Esophagus squamous epithelium (tissue), 5 donors: Measurements from ENCODE around the gene DICER1. TPM values are rescaled to one million over a fixed set of nuclear protein-coding genes. Genes with fewer than 3 reads are reported as not detected.
A peak's percentile ranks its signal among the peaks of the same experiment; 100 is the strongest.

ENCODE experiments used
- DNase-seq: peaks from one replicate; lab custom pipeline; 2025; lab: John Stamatoyannopoulos, UW
- H3K27ac ChIP-seq, 4 donors: fragments of 200-600 bp; sonication (generic); one replicate each; pipeline ENCODE4 v1.5.1; 2016 to 2019; ENCODE audit warnings: mild to moderate bottlenecking in 1 of 4
- H3K27me3 ChIP-seq, 4 donors: fragments of 200-600 bp; sonication (generic); 1 replicate in 3 of 4; 2 replicates in 1 of 4; pipeline versions ENCODE4 v1.5.1 to v1.6.0; 2017 to 2021; ENCODE audit warnings: antibody characterized with exemption in 1 of 4
- H3K36me3 ChIP-seq, 3 donors: fragments of 200-600 bp; sonication (generic); one replicate each; pipeline ENCODE4 v1.5.1; 2016 to 2019
- H3K4me1 ChIP-seq, 3 donors: fragments of 200-600 bp; sonication (generic); one replicate each; pipeline ENCODE4 v1.5.1; 2017 to 2019
- H3K4me3 ChIP-seq, 4 donors: fragments of 200-600 bp; sonication (generic); 1 replicate in 3 of 4; 2 replicates in 1 of 4; pipeline ENCODE4 v1.5.1; 2016 to 2019; ENCODE audit warnings: mild to moderate bottlenecking in 2 of 4, moderate library complexity in 1 of 4
- H3K9me3 ChIP-seq, 3 donors: fragments of 200-600 bp; sonication (generic); one replicate each; pipeline ENCODE4 v1.5.1; 2016 to 2019
- POLR2A ChIP-seq, 4 donors: fragments of 450-650 bp; IDR thresholded peaks; one replicate each; pipeline ENCODE4 v1.6.1; 2017; ENCODE audit warnings: antibody characterized with exemption in 4 of 4, mild to moderate bottlenecking in 4 of 4, moderate library complexity in 3 of 4
- WGBS, 2 donors: methylation state at CpG; one replicate each; pipeline ENCODE4 v1.1.5; 2018; 5-methylcytosine and 5-hydroxymethylcytosine counted together
- intact Hi-C: fragments of 100-400 bp; cut with DNase I; formaldehyde crosslinking; loops from one replicate; pipeline ENCODE4 v1.15.0; 2022
- total RNA-seq, 4 donors: library from RNA; depleted of rRNA; stranded (reverse); fragments of >200 nt; gene quantifications; one replicate each; pipeline ENCODE4 v1.1.0, GENCODE V29; 2016
- TF ChIP-seq, protein P1 (sequence below), 6 experiments: fragments of 450-650 bp in 4 of 6; fragments of 200-600 bp in 2 of 6; sonication (generic) in 2 of 6; IDR thresholded peaks; one replicate each; pipeline ENCODE4 v1.5.1; 2016 to 2019; ENCODE audit warnings: antibody characterized with exemption in 6 of 6, mild to moderate bottlenecking in 4 of 6, moderate library complexity in 4 of 6
- donor health status: DM: yes; HTN: yes; CAD: no.

DICER1 gene
- total RNA-seq, 4 donors from 2014 or later: 39.4 to 79.7 (median 55.7) TPM

DNA sequence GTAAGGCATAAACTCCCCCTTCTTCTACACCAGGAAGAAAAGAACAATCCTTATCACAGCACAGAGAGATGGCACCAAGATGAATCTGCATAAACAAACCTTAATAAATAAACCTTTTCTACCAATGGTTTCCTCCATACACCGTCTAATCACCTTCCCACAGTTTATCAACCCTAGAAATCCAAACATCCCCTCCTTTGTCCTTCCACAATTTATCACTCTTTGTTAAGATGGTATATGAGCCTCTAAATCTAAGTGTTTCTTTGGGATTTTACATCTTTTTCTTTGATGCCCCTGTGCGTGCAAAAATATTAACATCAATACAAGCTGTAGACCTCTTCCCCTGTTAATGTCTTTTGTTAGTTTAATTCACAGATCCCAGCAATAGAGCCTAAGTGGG, 12.5 kb downstream of the DICER1 start:
- DNase-seq: no peak
- TF ChIP-seq, protein P1, sequence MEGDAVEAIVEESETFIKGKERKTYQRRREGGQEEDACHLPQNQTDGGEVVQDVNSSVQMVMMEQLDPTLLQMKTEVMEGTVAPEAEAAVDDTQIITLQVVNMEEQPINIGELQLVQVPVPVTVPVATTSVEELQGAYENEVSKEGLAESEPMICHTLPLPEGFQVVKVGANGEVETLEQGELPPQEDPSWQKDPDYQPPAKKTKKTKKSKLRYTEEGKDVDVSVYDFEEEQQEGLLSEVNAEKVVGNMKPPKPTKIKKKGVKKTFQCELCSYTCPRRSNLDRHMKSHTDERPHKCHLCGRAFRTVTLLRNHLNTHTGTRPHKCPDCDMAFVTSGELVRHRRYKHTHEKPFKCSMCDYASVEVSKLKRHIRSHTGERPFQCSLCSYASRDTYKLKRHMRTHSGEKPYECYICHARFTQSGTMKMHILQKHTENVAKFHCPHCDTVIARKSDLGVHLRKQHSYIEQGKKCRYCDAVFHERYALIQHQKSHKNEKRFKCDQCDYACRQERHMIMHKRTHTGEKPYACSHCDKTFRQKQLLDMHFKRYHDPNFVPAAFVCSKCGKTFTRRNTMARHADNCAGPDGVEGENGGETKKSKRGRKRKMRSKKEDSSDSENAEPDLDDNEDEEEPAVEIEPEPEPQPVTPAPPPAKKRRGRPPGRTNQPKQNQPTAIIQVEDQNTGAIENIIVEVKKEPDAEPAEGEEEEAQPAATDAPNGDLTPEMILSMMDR (IDR thresholded peaks at IDR 0.05): no peak
- TF ChIP-seq POLR2A (IDR thresholded peaks at IDR 0.05): no peak
- peak overlapping the region in 1 of 4 donors; percentile 68 for H3K27ac ChIP-seq
- H3K9me3 ChIP-seq: peaks cover 0 to 5% (median 3%) of the 10 kb centered on the region in 3 donors
- no peaks in the 10 kb centered on the region for H3K27me3 ChIP-seq
- H3K4me3 ChIP-seq: no peak overlapping the region
- H3K36me3 ChIP-seq: no peaks in the 10 kb centered on the region
- H3K4me1 ChIP-seq: peaks cover 15 to 90% (median 45%) of the 10 kb centered on the region in 3 donors
- intact Hi-C loops: no loop called here
- 92 to 95% methylated on average over 2 of the region's 2 CpGs for WGBS, 2 donors

DNA sequence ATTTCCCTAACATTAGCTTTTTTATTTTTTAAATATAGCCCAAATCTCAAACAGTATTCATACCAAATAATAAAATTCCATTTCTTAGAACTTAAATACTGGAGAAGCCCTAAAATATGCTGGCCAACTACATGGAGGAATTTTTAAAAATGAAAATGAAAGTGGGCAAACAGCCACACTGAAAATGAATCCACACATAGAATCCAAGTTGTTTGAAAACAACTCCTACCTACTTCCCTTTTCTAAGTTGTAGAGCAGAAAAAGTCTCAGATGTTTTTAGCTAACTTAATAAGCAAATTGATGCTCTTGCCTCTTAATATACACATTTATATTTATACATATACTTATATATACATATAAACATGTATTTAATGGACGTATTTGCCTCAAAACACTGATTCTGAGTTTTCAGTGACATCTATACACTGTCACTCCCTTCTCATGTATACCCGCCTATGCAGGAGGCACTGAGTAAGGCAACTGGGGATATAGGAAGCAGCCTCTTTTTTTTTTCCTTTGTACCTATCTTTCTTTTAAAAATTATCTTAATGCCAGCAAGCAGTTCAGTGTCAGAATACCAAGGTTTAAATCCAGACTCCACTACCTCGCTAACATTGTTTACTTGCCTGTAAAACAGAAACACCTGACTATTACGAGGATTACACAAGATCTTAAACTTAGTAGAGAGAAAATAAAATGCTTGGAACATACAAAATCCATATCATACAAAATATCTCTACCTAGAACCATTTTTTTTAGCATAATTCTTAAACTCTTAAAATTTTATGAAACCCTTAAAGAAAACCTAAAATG, 13.3 kb downstream of the DICER1 start:
- H3K9me3 ChIP-seq: peaks cover 0 to 5% (median 3%) of the 10 kb centered on the region in 3 donors
- no peak for DNase-seq
- no peaks in the 10 kb centered on the region for H3K27me3 ChIP-seq
- intact Hi-C loops: no loop called here
- H3K36me3 ChIP-seq: no peaks in the 10 kb centered on the region
- no peak for TF ChIP-seq POLR2A (IDR thresholded peaks at IDR 0.05)
- TF ChIP-seq, protein P1 (IDR thresholded peaks at IDR 0.05): no peak
- H3K27ac ChIP-seq: peak overlapping the region; percentile 2 to 78 (median 60)
- peaks cover 16 to 92% (median 49%) of the 10 kb centered on the region in 3 donors for H3K4me1 ChIP-seq
- peak overlapping the region in 2 of 4 donors; percentile 8 to 24 for H3K4me3 ChIP-seq
- 62 to 64% methylated on average over 4 of the region's 4 CpGs for WGBS, 2 donors

DNA sequence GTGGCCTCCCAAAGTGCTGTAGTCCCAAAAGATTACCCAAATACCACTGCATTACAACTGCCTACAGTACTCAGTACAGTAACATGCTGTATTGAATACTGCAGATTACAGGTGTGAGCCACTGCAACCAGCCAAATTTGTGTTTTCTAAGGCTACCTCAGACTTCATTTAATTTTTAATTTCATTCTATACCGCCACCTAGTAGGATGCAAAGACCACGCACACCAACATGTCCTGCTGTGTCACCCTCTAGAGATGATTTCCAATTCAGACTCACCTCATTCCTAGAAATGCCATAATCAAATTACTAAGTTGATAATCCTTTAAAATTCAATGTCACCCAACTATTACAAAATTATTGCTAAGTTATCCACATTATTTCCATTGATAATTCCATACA, 15.1 kb downstream of the DICER1 start:
- intact Hi-C loops: no loop called here
- DNase-seq: no peak
- H3K4me1 ChIP-seq: peaks cover 24 to 90% (median 45%) of the 10 kb centered on the region in 3 donors
- TF ChIP-seq, protein P1 (IDR thresholded peaks at IDR 0.05): no peak
- no peak for TF ChIP-seq POLR2A (IDR thresholded peaks at IDR 0.05)
- H3K36me3 ChIP-seq: no peaks in the 10 kb centered on the region
- peaks cover 0 to 5% (median 3%) of the 10 kb centered on the region in 3 donors for H3K9me3 ChIP-seq
- no peak overlapping the region for H3K27ac ChIP-seq
- H3K4me3 ChIP-seq: no peak overlapping the region
- WGBS, 2 donors: 96 to 99% methylated on average over 2 of the region's 2 CpGs
- H3K27me3 ChIP-seq: no peaks in the 10 kb centered on the region

DNA sequence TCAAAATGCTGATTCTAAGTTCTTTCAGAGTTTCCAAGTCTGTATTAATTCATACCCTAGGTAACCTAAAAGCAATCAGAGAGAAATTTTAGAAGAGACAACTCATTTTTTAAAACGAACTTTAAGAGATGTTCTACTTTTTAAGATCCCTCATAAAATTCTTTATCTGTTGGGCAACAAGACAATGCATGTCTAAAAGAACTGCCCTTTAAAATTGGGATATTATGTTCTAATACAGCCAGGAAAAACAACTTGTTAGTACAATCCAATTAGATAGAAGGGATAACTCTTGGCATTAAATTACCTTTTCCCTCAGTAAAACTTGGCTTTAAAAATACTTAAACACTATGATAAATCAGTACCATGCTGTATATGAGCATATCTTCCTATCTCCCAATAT, 15.6 kb downstream of the DICER1 start:
- no peaks in the 10 kb centered on the region for H3K36me3 ChIP-seq
- WGBS, 2 donors: 35 to 46% methylated on average over 1 of the region's 1 CpG
- TF ChIP-seq POLR2A (IDR thresholded peaks at IDR 0.05): no peak
- TF ChIP-seq, protein P1 (IDR thresholded peaks at IDR 0.05): no peak
- H3K4me3 ChIP-seq: no peak overlapping the region
- H3K27ac ChIP-seq: peak overlapping the region in 1 of 4 donors; percentile 66
- H3K9me3 ChIP-seq: peaks cover 0 to 5% (median 3%) of the 10 kb centered on the region in 3 donors
- no peak for DNase-seq
- H3K27me3 ChIP-seq: no peaks in the 10 kb centered on the region
- intact Hi-C loops: no loop called here
- H3K4me1 ChIP-seq: peaks cover 24 to 90% (median 44%) of the 10 kb centered on the region in 3 donors
